ENCODE results near the gene KCNE4.

The KCNE4 gene, protein sequence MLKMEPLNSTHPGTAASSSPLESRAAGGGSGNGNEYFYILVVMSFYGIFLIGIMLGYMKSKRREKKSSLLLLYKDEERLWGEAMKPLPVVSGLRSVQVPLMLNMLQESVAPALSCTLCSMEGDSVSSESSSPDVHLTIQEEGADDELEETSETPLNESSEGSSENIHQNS

DNA sequence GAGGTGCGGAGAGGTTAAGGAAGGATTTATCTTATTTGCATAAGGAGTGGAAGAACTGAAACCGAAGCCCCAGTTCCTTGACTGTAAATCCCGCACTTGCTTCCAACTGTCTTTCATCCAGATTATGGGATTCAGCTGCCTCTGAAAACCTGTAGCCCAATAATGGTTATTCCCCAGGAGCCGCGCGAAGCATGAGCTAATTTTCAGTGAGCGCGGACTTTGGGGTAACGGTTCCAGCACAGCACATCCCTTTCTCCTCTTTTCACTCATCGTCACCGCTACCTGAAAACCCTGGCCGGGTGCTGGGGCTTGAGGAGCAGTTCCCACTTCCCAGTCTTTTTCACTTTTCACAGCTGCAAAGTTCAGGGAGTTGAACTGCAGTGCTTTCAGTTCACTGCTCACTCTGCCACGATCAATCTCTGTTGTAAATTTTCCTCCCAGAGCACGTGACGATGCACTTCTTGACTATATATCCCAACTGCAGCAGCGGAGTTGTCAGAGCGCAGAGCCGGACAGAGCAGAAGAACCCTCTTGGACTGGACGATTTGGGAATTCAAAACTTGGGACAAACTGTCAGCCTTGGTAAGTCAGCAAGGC, at the start of gene KCNE4:
Gene KCNE4 (plus strand): TSS at position 498 of the 597 bp plus-strand sequence. CDS start 641 bp downstream, outside the sequence.
- no peak for DNase-seq (ENCODE audit: low spot score)

DNA sequence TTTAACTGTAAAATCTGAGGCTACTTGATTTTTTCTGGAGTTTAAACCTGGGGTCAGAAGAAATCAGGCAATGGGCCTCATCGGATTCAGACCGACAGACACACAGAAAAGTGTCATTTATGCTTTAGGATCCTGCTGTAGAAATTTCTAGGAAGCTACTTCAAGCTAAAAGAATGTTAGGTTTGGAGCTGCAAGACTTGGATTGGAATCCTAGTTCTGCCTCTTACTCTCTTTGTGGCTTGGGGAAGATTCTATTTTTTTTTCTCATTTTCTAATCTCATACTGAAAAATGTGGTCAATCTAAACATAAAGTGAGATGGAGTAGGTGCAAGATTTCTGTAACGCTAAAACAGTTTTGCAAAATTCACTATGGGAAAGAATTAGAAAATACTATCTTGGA, 48.8 kb upstream of the KCNE4 start:
- DNase-seq (ENCODE audit: low spot score) = no peak

DNA sequence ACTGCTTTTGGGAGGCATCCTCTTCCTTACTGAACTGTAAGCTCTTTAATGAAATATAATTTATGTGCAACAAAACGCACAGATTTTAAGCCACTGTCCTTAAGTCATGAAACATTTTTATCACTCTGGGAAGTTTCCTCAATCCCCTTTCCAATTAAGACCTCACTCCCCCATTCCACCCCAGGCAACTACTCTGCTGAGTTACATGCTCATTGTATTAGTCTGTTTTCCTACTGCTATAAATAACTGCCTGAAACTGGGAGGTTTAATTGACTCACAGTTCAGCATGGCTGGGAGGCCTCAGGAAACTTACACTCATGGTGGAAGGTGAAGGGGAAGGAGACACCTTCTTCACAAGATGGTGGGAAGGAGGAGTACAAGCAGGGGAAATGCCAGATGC, 46.5 kb upstream of the KCNE4 start:
- no peak for DNase-seq (ENCODE audit: low spot score)

DNA sequence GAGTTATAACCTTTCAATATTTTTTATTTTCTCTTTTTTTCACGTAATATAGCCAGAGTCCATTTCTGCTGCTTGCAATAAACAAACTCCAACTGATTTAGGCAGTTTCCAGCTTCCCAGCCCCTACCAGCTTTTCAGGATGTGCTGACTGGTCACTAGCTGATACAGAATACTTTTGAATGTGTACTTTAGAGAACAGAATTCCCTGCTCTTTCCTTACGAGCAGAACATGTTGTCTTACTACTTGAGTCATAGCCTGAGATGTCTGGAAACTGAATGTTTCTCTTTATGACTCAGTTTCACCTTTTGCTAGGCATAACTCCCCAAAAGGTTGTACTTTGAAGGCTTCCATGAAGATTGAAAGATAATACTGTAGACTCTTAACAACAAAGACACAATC, 44.5 kb upstream of the KCNE4 start:
- no peak for DNase-seq (ENCODE audit: low spot score)

DNA sequence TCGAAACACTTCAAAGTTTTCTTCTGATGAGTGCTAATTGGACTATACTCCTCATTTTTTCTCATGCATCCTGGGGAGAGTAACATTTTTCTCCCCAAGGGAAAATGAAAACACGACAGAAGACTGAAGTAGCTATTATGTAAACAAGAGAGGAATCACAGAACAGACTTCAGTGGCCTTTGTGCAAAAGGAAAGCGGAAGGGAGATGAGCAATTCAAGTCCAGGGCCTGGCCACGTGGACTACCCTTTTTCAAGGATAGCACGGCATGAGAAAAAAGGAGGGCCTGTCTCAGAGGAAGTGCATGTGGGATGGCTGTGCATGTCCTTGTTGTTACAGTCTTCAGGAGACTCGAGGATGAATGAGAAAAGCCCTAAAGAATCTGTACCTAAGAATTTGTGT, 43.8 kb upstream of the KCNE4 start:
- no peak for DNase-seq (ENCODE audit: low spot score)

DNA sequence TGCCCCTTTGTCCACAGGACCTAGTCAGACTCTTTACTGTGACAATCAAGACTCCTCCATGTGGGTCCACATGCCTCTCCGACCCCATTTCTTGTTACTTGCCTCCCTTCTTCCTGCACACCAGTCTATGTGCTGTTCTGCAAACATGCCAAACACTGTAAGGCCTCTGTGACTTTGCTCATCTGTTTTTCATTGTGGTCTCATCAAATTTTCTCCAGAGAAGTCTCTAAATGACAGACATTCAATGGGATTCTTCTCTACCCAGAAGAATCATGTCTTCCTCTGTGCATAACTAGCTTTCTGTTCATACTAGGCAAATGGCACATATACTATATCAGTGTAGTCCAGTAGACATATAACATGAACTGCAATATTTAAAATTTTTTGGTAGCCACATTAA, 43.0 kb upstream of the KCNE4 start:
- no peak for DNase-seq (ENCODE audit: low spot score)

DNA sequence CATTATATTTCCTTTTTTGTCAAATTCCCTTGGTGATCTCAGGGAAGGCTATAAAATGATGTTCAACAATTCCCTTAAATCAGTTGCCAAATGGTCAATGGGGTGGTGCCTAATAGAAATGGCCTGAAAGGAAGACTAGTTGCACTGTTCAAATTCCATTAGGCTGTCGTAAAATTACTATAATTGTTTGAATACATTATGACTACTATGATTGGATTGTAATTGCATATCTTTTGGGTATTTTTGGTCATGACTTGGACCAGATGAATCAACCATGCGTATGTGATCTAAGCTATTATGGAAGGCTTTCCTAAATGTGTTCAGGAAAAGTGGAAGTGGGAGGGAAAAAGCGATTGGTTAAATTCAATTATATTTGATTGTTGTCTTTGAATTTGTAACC, 41.3 kb upstream of the KCNE4 start:
- no peak for DNase-seq (ENCODE audit: low spot score)

DNA sequence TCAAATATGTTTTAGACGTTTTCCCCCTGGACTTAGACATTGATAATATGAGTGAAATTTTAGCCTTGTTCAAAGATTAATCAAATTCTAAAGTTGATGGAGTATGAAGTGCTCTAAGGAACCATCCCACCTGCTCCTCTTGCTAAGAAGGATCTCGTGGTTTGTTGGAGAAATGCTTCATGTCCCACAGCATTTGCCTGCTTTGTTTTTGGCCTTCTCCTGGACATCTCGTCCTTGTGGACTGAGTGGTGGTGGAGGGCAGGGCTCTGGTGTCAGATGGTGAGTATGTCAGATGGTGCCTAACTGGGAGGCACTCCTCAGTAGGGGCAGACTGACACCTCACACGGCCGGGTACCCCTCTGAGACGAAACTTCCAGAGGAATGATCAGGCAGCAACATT, 39.7 kb upstream of the KCNE4 start:
- no peak for DNase-seq (ENCODE audit: low spot score)

DNA sequence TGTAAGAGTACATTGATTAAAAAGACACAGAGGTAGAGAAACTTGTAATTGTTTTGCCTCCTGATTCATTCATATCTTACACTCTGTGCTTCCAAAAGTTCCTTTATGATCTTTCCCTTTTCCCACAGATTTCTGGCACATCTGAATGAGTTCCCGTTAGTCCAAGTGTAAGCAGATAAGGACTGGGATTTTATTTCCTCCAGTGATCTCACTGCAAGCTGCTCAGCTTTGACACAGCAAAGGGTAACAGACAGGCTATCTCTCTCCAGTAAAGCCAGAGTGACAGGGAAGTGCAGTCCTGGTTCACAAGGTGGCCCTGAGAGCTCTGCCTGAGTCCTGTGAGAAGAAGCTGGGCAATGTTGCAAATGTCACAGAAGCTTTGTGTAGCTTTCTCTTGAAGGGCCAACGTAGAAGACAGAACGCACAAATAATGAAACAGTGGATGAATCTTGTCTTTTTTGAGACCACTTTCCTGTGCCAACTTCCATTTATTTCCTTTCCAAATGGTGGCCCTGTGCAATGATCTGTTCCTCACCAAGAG, 32.5 kb upstream of the KCNE4 start:
- no peak for DNase-seq (ENCODE audit: low spot score)

DNA sequence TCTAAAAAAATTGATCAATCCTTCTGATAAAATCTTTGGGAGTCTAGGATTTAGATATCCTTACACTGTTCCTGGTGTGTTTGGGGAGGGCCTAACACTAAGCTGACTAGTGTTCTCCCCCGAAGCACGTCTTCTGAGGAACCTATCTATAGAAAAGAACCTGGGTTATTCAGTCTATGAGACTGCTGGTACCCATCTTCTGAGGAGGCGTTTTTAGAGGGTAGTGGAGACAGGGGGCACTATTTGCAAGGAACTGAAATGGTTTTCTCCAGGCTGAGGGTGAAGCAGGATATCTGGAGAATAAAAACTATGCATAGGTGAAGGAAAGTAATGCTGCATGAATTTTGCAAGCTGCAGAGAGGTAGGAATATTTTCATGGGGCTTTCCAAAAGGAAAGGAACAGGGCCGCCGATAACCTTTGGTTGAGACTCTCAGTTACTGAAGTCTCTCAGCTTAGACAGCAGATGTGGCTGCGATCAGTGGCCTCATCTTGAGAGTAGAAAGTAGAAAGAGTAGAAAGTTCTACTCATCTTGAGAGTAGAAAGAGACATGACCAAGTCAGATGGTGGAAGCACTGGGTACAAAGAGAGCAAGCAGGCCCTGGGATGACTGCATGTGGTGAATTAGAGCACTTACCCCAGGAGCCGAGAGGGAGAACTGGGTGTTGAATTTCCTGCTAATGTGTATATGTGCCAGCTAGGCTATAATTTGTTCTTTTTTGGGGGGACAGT, 31.8 kb upstream of the KCNE4 start:
- no peak for DNase-seq (ENCODE audit: low spot score)

DNA sequence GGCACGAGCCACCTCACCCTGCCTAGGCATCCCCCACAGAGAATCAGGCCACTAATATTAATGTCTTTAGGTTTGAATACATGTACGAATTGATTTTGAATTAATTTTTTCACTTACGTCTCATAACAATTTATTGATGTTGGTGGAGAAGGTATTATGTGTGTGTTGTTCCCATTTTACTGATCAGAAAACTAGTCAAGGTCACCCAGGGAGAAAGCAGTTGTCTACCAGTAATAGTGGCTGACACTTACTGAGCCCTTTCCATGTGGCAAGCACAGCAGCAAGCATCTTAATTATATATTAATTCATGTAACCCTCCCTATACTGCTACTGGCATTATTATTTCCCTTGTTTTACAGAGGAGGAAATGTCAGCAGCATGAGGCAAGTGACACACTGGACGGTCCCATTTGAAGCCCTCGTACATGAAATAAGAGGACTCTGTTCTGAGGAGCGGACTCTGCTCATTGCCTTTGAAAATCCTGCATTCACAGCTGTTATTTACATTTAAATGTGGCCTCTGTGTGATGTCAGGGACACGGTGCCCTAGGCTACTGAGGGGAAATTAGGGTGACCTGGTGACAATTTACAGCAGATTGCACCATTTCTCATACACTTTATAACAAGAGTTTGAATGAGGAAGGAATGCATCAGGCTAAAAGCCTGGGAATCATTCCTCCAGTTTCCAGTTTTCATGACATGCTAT, 30.9 kb upstream of the KCNE4 start:
- no peak for DNase-seq (ENCODE audit: low spot score)

DNA sequence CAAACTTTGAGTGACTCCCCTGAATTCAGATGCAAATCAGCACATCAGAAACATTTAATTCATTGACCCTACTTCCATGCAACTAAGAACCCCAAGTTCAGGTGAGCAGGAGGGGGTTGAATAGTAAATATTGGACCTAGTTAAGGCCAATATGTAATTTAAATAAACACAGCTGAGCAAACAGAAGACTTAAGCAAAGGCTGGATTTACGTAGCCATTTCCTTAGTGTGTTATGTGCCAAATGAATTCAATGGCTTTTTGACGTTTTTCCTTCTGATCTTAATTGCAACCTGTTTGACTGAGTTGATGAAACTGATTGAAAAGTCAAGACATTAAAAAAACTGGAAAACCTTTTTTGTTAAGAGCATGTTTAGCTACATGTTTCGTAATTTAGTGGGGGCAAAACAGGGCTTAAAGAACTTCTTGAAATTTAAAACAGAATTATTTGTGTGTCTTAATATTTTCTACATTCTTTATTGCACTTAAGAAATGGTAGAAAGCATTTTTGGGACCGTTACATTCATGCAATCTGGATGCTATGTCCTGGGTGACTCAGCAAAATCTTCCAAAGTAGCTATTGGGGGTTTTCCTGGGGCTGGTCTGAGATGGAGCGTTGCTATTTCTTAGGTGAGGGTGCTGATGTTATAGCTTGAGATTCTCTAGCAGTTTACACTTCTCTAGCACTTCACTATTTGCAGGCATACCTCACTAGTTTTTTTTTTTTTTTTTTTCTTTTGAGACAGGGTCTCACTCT, 25.5 kb upstream of the KCNE4 start:
- DNase-seq (ENCODE audit: low spot score) = no peak

DNA sequence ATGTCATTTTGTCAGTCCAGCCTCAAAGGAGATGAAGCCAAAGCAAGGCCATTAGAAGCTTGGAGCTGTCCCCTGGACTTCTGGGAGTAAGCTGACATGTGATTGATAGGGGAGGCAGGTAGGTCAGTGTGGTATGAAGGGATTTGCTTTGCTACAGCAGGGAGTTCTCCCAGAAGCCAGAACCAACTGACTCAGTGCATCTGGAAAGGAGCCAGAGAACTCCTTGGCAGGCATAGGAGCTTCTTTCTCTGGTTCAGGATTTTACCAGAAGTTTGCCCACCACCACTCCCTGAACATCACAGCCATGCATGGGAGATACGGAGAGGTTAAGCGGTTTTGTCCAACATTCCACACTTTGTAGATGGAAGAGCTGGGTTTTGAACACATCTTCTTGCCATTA, 24.5 kb upstream of the KCNE4 start:
- DNase-seq (ENCODE audit: low spot score) = no peak

DNA sequence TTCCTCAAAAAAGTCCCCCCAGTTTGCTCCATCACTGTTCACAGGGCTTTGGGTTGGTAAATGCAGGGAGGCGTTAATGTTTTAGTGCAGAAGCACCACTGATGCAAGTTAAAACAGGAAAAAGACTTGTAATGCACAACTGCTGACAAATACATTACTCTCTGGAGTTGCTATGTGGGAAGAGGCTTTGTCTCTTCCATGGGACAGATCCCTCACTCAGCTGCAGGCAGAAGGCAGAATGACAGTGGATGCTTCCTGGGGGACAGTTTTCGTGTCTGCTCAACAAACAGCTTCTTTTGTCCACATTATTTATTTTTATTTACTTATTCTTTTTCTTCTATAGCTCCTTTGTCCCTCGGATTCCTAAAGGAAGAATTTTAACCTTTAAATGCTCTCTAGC, 22.7 kb upstream of the KCNE4 start:
- DNase-seq (ENCODE audit: low spot score) = no peak

DNA sequence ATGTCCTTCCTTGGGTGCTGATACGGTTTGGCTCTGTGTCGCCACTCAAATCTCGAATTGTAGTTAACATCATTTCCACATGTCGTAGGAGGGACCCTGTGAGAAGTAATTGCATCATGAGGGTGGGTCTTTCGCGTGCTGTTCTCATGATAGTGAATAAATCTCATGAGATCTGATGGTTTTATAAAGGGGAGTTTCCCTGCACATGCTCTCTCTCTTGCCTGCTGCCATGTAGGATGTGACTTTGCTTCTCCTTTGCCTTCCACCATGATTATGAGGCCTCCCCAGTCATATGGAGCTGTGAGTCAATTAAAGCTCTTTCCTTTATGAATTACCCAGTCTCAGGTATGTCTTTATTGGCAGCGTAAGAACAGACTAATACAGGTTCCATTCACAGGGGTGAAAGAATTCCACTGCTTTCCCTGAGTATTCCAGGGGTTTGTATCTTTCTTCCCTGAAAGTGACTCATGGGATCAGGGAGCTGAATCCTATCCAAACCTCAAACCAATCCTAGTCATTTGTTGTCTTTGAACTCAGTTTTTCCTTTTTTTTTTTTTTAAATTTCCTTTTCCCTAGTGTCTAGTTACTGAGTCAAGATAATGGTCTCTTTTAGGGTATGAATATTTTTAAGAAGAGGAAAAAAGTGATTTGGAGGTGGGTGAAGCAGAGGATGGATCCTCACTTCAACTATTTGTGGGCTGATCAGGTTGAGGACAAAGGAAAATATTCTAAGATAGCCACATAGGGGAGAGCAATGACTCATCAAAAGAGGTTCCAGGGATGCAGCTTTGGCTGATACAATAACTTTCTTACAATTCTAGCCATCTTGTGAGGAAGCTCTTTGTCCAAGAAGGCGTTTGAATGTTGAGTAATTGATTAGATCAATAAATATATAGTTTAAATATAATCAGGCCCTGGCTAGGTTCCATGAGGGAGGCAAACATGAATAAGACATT, 19.5 kb upstream of the KCNE4 start:
- no peak for DNase-seq (ENCODE audit: low spot score)

DNA sequence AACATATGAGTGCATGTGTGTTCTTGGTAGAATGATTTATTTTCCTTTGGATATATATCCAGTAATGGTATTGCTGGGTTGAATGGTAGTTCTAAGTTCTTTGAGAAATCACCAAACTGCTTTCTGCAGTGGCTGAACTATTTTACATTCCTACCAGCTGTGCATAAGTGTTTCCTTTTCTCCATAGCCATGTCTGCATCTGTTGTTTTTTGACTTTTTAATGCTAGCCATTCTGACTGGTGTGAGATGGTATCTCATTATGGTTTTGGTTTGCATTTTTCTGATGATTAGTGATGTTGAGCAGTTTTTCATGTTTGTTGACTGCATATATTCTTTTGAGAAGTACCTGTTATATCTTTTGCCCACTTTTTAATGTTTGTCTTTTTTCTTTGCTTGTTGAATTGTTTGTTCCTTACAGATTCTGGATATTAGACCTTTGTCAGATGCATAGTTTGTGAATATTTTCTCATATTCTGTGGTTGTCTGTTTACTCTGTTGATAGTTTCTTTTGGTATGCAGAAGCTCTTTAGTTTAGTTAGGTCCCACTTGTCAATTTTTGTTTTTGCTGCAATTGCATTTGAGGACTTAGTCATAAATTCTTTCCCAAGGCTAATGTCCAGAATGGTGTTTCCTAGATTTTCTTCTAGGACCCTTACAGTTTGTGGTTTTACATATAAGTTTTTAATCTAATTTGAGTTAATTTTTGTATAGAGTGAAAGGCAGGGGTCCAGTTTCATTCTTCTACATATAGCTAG, 17.6 kb upstream of the KCNE4 start:
- no peak for DNase-seq (ENCODE audit: low spot score)

DNA sequence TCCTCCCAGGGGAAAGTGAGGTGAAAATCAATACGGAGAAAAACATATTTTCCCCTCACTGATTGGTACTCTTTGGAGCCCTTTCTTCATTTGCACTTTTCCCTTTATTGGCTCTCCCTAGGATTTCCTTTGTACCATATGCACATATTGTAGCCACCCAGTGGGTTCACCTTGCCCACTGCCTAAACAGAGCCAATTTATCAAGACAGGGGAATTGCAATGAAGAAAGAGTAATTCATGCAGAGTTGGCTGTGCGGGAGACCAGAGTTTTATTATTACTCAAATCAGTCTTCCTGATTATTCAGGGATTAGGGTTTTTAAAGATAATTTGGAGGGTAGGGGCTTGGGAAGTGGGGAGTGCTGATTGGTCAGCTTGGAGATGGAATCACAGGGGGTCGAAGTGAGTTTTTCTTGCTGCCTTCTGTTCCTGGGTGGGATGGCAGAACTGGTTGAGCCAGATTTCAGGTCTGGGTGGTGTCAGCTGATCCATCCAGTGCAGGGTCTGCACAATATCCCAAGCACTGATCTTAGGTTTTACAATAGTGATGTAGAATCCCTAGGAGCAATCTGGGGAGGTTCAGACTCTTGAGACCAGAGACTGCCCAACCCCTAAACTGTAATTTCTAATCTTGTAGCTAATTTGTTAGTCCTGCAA, 15.1 kb upstream of the KCNE4 start:
- no peak for DNase-seq (ENCODE audit: low spot score)

DNA sequence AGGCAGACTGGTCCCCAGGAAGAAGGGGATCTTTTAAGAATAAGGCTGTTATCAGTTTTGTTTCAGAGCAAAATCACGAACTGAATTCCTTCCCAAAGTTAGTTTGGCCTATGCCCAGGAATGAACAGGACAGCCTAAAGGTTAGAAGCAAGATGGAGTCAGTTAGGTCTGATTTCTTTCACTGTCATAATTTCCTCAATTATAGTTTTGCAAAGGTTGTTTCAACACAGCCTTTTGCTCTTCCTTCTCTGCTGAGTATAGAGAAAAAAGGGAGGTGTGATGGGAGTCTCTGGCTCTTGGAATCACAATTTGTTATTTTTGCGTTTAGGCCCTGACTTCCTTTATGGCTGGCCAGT, 14.6 kb upstream of the KCNE4 start:
- DNase-seq (ENCODE audit: low spot score) = no peak

DNA sequence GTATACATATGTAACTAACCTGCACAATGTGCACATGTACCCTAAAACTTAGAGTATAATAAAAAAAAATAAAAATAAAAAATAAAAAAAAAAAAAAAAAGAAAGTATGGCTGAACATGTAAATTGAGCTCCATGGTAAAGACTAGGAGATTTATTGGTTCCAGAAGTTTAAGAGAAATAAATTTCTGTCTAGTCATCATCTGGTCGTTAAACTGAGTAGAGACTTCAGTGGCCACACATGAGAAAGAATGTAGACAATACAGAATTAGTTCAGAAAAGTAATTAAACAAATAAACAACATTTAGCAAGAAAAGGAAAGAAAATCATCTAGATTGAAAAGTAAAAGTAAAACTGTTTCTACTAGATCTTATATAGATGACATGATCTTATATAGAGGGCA, 12.4 kb upstream of the KCNE4 start:
- no peak for DNase-seq (ENCODE audit: low spot score)

DNA sequence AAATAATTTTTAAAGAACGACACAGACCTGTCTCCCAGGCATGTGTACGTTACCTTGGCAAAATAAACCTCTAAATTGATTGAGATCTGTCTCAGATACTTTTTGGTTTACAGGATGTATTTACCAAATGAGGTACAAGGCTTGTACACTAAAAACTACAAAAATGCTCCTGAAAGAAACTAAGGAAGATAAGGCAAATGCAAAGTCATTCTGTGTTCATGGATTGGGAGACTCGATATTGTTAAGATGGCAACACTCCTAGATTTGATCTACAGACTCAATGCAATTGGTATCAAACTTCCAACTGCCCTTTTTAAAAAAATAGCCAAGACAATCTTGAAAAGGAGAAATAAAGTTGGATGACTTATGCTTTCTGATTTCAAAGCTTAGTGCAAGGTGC, 11.5 kb upstream of the KCNE4 start:
- DNase-seq (ENCODE audit: low spot score) = no peak
